Activated T-cell treated with anti-CD3 and anti-CD28 coated beads for 24 hours (primary cell): ENCODE measurements around the gene ANTXR1.

Source experiments
- DNase-seq: peaks from one replicate; pipeline ENCODE4 v3.0.0-alpha.2; 2020; ENCODE audit warnings: low read depth

ANTXR1 gene

GRCh38 chr2:69181806-69182427 is 168.9 kb downstream of the ANTXR1 start:
- no peak for DNase-seq

GRCh38 chr2:69183659-69184058 is 170.7 kb downstream of the ANTXR1 start:
- DNase-seq = no peak

GRCh38 chr2:69184224-69184623 is 171.2 kb downstream of the ANTXR1 start:
- no peak for DNase-seq

GRCh38 chr2:69185807-69186206 is 172.8 kb downstream of the ANTXR1 start:
- DNase-seq = no peak

- no peak for DNase-seq
Measured at GRCh38 chr2:69186614-69187013, 173.6 kb downstream of the ANTXR1 start.

- DNase-seq = no peak
Measured at GRCh38 chr2:69188182-69188900, 175.4 kb downstream of the ANTXR1 start.

GRCh38 chr2:69190743-69191404 is 177.9 kb downstream of the ANTXR1 start:
- DNase-seq = no peak

GRCh38 chr2:69191634-69192033 is 178.7 kb downstream of the ANTXR1 start:
- no peak for DNase-seq

- DNase-seq = no peak
Measured at GRCh38 chr2:69192176-69192945, 179.4 kb downstream of the ANTXR1 start.

- no peak for DNase-seq
Measured at GRCh38 chr2:69195706-69196105, 182.7 kb downstream of the ANTXR1 start.

GRCh38 chr2:69196327-69197117 is 183.5 kb downstream of the ANTXR1 start:
- DNase-seq = no peak

GRCh38 chr2:69200107-69200520 is 187.1 kb downstream of the ANTXR1 start:
- DNase-seq = no peak

GRCh38 chr2:69201259-69201658 is 188.3 kb downstream of the ANTXR1 start:
- no peak for DNase-seq

GRCh38 chr2:69202327-69202726 is 189.3 kb downstream of the ANTXR1 start:
- no peak for DNase-seq

- DNase-seq = no peak
Measured at GRCh38 chr2:69203166-69203985, 190.4 kb downstream of the ANTXR1 start.

- no peak for DNase-seq
Measured at GRCh38 chr2:69204654-69205053, 191.7 kb downstream of the ANTXR1 start.

GRCh38 chr2:69205076-69205475 is 192.1 kb downstream of the ANTXR1 start:
- no peak for DNase-seq

GRCh38 chr2:69205491-69205890 is 192.5 kb downstream of the ANTXR1 start:
- no peak for DNase-seq

GRCh38 chr2:69208023-69208595 is 195.1 kb downstream of the ANTXR1 start:
- no peak for DNase-seq

GRCh38 chr2:69209482-69209881 is 196.5 kb downstream of the ANTXR1 start:
- DNase-seq = no peak
